Stomach (tissue), 4 donors: ENCODE measurements around the gene STPG4.

ENCODE experiments used
- POLR2A ChIP-seq, 4 donors: fragments of 450-650 bp; IDR thresholded peaks; one replicate each; pipeline ENCODE4 v1.6.1; 2016; ENCODE audit warnings: antibody characterized with exemption in 4 of 4, control low read depth in 2 of 4, mild to moderate bottlenecking in 1 of 4, moderate library complexity in 1 of 4
- POLR2AphosphoS5 ChIP-seq, 3 donors: sonication (generic); formaldehyde crosslinking; IDR thresholded peaks; one replicate each; pipeline ENCODE4 v1.6.1; 2016; ENCODE audit warnings: antibody characterized with exemption in 3 of 3
- TF ChIP-seq, protein P1 (sequence below), 7 experiments: fragments of 450-650 bp in 4 of 7; fragments of 200-600 bp in 3 of 7; sonication (generic) in 3 of 7; IDR thresholded peaks; one replicate each; pipeline ENCODE4 v1.5.1; 2016 to 2019; ENCODE audit warnings: antibody characterized with exemption in 7 of 7, control low read depth in 2 of 7, mild to moderate bottlenecking in 1 of 7

- TF ChIP-seq POLR2AphosphoS5 (IDR thresholded peaks at IDR 0.05) (no peak), POLR2A (IDR thresholded peaks at IDR 0.05) (no peak)
- TF ChIP-seq, protein P1, sequence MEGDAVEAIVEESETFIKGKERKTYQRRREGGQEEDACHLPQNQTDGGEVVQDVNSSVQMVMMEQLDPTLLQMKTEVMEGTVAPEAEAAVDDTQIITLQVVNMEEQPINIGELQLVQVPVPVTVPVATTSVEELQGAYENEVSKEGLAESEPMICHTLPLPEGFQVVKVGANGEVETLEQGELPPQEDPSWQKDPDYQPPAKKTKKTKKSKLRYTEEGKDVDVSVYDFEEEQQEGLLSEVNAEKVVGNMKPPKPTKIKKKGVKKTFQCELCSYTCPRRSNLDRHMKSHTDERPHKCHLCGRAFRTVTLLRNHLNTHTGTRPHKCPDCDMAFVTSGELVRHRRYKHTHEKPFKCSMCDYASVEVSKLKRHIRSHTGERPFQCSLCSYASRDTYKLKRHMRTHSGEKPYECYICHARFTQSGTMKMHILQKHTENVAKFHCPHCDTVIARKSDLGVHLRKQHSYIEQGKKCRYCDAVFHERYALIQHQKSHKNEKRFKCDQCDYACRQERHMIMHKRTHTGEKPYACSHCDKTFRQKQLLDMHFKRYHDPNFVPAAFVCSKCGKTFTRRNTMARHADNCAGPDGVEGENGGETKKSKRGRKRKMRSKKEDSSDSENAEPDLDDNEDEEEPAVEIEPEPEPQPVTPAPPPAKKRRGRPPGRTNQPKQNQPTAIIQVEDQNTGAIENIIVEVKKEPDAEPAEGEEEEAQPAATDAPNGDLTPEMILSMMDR (IDR thresholded peaks at IDR 0.05), result no peak
Observed at GRCh38 chr2:47062681-47063537, 92.2 kb downstream of the STPG4 start.
